ENCODE data around the gene AXIN1.

AXIN1 gene

GRCh38 chr16:325375-326145, 27.0 kb downstream of the AXIN1 start:
- DNase-seq, result no peak

- peak; percentile 71 for DNase-seq
Measured at GRCh38 chr16:324451-325334, 27.8 kb downstream of the AXIN1 start.

GRCh38 chr16:324201-324450, 28.4 kb downstream of the AXIN1 start:
- DNase-seq, result no peak

GRCh38 chr16:322476-323143, 29.9 kb downstream of the AXIN1 start:
- no peak for DNase-seq

- no peak for DNase-seq
Measured at GRCh38 chr16:321532-321931, 31.0 kb downstream of the AXIN1 start.

- DNase-seq, result no peak
Measured at GRCh38 chr16:320206-320605, 32.3 kb downstream of the AXIN1 start.

- DNase-seq, result no peak
Measured at GRCh38 chr16:318628-319027, 33.9 kb downstream of the AXIN1 start.

GRCh38 chr16:317583-317982, 34.9 kb downstream of the AXIN1 start:
- no peak for DNase-seq

GRCh38 chr16:316741-317464, 35.6 kb downstream of the AXIN1 start:
- no peak for DNase-seq

GRCh38 chr16:314795-315299, 37.7 kb downstream of the AXIN1 start:
- no peak for DNase-seq

- DNase-seq, result no peak
Measured at GRCh38 chr16:314351-314750, 38.2 kb downstream of the AXIN1 start.

GRCh38 chr16:311725-312124, 40.8 kb downstream of the AXIN1 start:
- no peak for DNase-seq

- DNase-seq, result no peak
Measured at GRCh38 chr16:309476-309875, 43.0 kb downstream of the AXIN1 start.

- DNase-seq, result no peak
Measured at GRCh38 chr16:307691-308312, 44.7 kb downstream of the AXIN1 start.

GRCh38 chr16:306911-307370, 45.6 kb downstream of the AXIN1 start:
- DNase-seq, result no peak

GRCh38 chr16:305916-306626, 46.5 kb downstream of the AXIN1 start:
- no peak for DNase-seq

- DNase-seq, result no peak
Measured at GRCh38 chr16:303760-304505, 48.6 kb downstream of the AXIN1 start.

- no peak for DNase-seq
Measured at GRCh38 chr16:301950-302349, 50.6 kb downstream of the AXIN1 start.

- no peak for DNase-seq
Measured at GRCh38 chr16:301235-301634, 51.3 kb downstream of the AXIN1 start.

- DNase-seq, result no peak
Measured at GRCh38 chr16:297832-298231, 54.7 kb downstream of the AXIN1 start.
